Activated CD8-positive, alpha-beta memory T cell treated with anti-CD3 and anti-CD28 coated beads, Interleukin-2, amount 10 ng/mL, durations not matched to agents 7 days and 5 days (primary cell): Measurements from ENCODE around the gene MED15. TPM values are rescaled to one million over a fixed set of nuclear protein-coding genes. Genes with fewer than 3 reads are reported as not detected.

Experiments
- ATAC-seq: fragments of 150-1000 bp; cut with Tn5 transposase; one replicate; pipeline ENCODE4 v1.10.0; 2021; ENCODE audit warnings: moderate library complexity
- CTCF ChIA-PET: fragments of 350-600 bp; sonication (Branson Sonifier 250); formaldehyde crosslinking; loops from one replicate; lab custom pipeline; 2021; ENCODE audit warnings: antibody characterized with exemption; lab: Charles Lee
- DNase-seq: peaks from one replicate; pipeline ENCODE4 v3.0.0-alpha.2; 2020
- H3K27ac Mint-ChIP-seq: one replicate; pipeline ENCODE4 v1.8.0; 2021; ENCODE audit warnings: mild to moderate bottlenecking, mixed read lengths
- H3K27me3 Mint-ChIP-seq: one replicate; pipeline ENCODE4 v1.8.0; 2021; ENCODE audit warnings: mixed read lengths
- H3K36me3 Mint-ChIP-seq: one replicate; pipeline ENCODE4 v1.8.0; 2021; ENCODE audit warnings: mild to moderate bottlenecking, mixed read lengths
- H3K4me1 Mint-ChIP-seq: one replicate; pipeline ENCODE4 v1.8.0; 2021; ENCODE audit warnings: mixed read lengths
- H3K4me3 Mint-ChIP-seq: one replicate; pipeline ENCODE4 v1.8.0; 2021; ENCODE audit warnings: mild to moderate bottlenecking, moderate library complexity, mixed read lengths
- H3K9me3 Mint-ChIP-seq: one replicate; pipeline ENCODE4 v1.8.0; 2022; ENCODE audit warnings: low read depth, mixed read lengths
- total RNA-seq, 2 experiments: library from RNA; stranded (reverse); gene quantifications; one replicate each; pipeline ENCODE4 v1.2.3, GENCODE V29; 2021

Gene MED15
- total RNA-seq, 2 experiments from 2014 or later = 145 to 179 TPM

DNA sequence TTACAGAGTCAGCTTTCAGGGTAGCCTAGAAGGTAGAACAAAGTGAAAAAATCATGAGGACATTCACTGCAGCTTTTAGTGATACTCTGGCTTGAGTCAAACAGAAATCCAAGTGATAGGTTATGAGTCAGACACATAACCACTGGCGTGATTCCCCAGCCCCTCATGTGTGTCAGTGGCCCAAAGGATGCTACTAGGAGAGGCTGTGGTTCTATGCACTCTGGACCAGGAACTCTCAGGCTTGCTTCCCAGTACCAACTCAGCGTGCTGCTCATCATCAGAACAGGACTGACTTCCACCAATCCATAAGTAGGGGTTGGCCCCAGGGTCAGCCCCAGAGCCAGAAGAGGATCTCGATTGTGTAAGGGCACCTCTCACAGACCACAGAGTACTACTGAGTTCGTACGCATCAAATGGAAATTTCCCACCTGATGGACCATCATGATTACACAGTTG is 116.8 kb downstream of the MED15 start:
- Mint-ChIP-seq H3K27me3 (peaks cover 29% of the 10 kb centered on the region), H3K36me3 (no peaks in the 10 kb centered on the region), H3K27ac (no peak overlapping the region), H3K4me3 (no peak overlapping the region), H3K9me3 (no peaks in the 10 kb centered on the region), H3K4me1 (peaks cover 22% of the 10 kb centered on the region)
- peak; percentile 91 for ATAC-seq
- CTCF ChIA-PET = interaction anchor here (1.3 to 1.9 kb wide), 2 partner anchors 59 to 129 kb away, joined by 3 to 4 read pairs; no protein-coding TSS in a partner anchor
- peak; percentile 80 for DNase-seq

- H3K9me3 Mint-ChIP-seq = no peaks in the 10 kb centered on the region
- no peak for DNase-seq
- H3K4me3 Mint-ChIP-seq = no peak overlapping the region
- no peak for ATAC-seq
- H3K27me3 Mint-ChIP-seq = peaks cover 32% of the 10 kb centered on the region
- H3K36me3 Mint-ChIP-seq = no peaks in the 10 kb centered on the region
- H3K27ac Mint-ChIP-seq = no peak overlapping the region
- CTCF ChIA-PET = no interaction called here
- H3K4me1 Mint-ChIP-seq = peaks cover 22% of the 10 kb centered on the region
These were observed 117.9 kb downstream of the MED15 start for GRCh38 chr22:20625270-20625669.

DNA sequence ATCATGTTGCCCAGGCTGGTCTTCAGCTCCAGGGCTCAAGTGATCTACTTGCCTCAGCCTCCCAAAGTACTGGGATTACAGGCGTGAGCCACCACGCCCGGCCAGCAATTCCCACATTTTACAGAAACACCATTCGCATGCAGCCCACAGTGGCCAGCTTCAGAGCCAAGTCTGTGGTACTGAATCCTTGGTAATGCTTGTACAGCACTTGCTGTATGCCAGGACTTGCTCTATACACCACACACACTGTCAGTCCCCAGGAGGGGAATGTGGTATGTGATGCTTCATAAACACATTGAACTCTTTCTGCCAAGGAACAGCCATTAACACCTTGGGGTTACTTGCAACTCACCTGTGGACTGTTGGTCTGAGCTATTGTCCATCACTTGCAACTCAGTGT is 119.4 kb downstream of the MED15 start:
- H3K36me3 Mint-ChIP-seq = no peaks in the 10 kb centered on the region
- CTCF ChIA-PET = interaction anchor here (1.2 to 1.8 kb wide), 2 partner anchors 21 to 115 kb away, joined by 4 to 5 read pairs; no protein-coding TSS in a partner anchor
- peaks cover 33% of the 10 kb centered on the region for H3K27me3 Mint-ChIP-seq
- peaks cover 22% of the 10 kb centered on the region for H3K4me1 Mint-ChIP-seq
- no peaks in the 10 kb centered on the region for H3K9me3 Mint-ChIP-seq
- DNase-seq (no peak), ATAC-seq (no peak)
- H3K4me3 Mint-ChIP-seq = no peak overlapping the region
- no peak overlapping the region for H3K27ac Mint-ChIP-seq

DNA sequence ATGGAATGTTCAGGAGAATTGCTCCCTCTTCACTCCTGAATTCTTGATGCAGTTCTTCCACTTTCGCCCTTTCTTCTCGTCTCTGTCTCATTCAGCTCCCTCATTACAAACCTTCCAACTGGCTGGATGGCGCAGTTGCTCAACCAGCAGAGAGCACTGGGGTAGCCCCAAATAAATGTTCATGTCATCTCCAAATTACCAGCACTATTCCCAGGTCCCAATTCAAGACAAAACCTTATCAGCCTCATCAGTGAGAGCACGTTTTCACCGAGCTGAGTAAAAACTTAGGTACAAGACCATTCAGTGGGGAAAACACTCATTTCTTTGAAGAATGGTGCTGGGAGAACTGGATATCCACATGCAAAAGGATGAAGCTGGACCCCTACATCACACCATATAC is 120.0 kb downstream of the MED15 start:
- CTCF ChIA-PET = interaction anchor here (1.8 kb wide), 1 partner anchor 21 kb away, joined by 5 read pairs; no protein-coding TSS in a partner anchor
- H3K4me3 Mint-ChIP-seq = no peak overlapping the region
- no peak for ATAC-seq

DNA sequence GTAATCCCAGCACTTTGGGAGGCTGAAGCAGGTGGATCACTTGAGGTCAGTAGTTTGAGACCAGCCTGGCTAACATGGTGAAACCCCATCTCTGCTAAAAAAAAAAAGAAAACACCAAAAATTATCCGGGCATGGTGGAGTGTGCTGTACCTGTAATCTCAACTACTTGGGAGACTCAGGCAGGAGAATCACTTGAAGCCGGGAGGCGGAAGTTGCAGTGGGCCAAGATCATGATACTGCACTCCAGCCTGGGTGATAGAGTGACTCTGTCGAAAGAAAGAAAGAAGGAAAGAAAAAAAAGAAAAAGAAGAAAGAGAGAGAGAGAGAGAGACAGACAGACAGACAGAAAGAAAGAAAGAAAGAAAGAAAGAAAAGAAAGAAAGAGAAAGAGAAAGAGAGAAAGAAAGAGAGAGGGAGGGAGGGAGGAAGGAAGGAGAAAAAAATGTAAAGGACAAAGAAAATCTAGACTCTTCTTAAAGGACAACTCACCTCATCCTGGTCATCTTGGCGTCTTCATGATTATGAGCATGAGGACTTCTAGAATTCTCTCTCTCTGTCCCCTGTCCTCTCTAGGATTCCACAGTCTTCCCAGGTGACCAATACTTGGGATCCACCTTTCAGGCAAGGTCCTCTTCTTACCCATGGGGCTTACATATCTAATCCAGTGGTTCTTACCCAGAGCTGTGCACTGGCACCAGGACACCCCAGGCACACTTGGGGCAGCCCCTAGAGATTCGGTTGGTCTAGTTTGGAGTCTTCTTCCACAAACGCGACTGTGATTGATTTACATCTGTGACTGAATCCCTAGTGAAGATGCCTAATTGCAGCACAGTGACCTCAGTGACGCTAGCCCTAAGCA is 120.9 kb downstream of the MED15 start:
- Mint-ChIP-seq H3K4me1 (peaks cover 18% of the 10 kb centered on the region), H3K27me3 (peaks cover 33% of the 10 kb centered on the region), H3K36me3 (no peaks in the 10 kb centered on the region), H3K9me3 (no peaks in the 10 kb centered on the region), H3K4me3 (no peak overlapping the region), H3K27ac (no peak overlapping the region)
- ATAC-seq = no peak
- DNase-seq = no peak
- CTCF ChIA-PET = interaction anchor here (1.2 kb wide), 1 partner anchor 210 kb away, joined by 3 read pairs; no protein-coding TSS in a partner anchor

More for the DNA sequence above, 120.0 kb downstream of the MED15 start:
- Mint-ChIP-seq H3K36me3 (no peaks in the 10 kb centered on the region), H3K27ac (no peak overlapping the region), H3K27me3 (peaks cover 33% of the 10 kb centered on the region), H3K4me1 (peaks cover 21% of the 10 kb centered on the region), H3K9me3 (no peaks in the 10 kb centered on the region)
- DNase-seq = no peak

DNA sequence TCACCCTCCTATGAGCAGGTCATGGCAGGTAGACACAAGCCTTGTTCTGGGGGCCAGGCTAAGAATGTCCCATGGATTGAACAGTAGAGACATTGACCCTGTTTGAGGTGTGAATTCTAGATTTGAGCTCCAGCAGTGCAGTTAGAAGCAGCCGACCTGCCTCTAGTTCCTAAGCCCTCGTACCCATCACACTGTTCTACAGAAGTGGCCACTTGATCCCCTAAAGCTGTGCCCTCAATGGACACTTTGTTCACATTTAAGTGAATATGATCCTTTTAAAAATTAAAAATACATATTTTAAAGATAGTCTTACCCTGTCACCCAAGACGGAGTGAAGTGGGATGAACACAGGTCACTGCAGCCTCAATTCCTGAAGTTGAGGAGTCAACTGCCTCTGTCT is 122.0 kb downstream of the MED15 start:
- CTCF ChIA-PET = interaction anchor here (0.6 to 1.2 kb wide), 2 partner anchors 211 to 289 kb away, joined by 3 to 4 read pairs; no protein-coding TSS in a partner anchor
- no peak overlapping the region for H3K4me3 Mint-ChIP-seq
- H3K36me3 Mint-ChIP-seq = no peaks in the 10 kb centered on the region
- peaks cover 33% of the 10 kb centered on the region for H3K27me3 Mint-ChIP-seq
- H3K27ac Mint-ChIP-seq = no peak overlapping the region
- ATAC-seq (no peak), DNase-seq (no peak)
- peaks cover 7% of the 10 kb centered on the region for H3K4me1 Mint-ChIP-seq
- H3K9me3 Mint-ChIP-seq = no peaks in the 10 kb centered on the region

DNA sequence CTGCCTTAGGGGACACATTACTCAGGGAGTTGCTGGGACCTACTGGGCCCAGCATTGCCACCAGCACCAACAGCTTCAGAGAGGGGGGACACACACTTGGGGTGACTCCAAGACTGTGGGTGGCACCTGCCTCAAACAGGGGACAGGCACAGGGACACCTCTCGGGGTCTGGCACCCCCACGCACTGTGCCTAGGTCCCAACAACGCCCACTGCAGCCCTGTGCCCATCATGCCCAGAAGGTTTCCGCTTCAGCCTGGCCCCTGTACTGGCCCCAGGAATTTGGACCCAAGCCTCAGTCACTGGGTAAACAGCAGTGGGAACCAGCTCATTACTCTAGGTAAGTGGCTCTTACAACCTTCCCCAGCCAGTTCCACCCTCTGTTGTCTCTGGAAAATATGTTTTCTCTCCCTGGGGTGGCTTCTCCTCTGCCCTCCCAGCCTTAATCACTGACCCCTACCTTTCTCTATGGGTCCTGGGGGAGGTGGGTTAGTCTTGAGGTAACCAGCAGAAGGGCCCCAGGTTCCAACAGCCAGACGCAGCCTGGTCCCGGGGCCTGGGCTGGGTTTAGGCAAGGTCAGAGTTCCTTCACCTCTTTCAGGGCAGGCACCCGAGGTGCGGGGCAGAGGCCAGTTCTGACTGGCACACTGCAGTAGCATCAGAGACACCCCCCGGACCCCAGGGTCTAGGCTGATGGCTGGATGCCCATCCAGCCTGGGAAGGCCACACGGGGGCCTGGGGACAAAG is 123.6 kb downstream of the MED15 start:
- CTCF ChIA-PET = no interaction called here

DNA sequence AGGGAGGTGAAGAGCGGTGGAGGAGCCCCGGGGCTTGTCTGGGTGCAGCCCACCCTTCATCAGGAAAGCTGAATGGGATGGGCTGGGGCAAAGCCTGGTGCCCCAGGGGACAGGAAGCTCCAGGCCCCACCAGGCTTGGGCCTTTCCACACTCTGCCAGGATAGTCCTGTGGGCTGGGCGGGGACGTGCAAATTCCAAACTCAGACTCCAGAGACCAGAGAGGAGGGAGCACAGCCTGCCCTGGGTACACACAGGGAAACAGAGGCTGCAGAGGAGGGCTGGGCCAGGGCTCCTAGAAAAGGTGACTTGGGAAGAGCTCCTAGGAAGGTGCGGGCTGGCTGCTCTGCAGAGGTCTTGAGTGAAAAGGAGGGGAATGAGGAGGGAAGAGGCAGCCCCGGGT is 124.7 kb downstream of the MED15 start:
- H3K4me3 Mint-ChIP-seq = no peak overlapping the region
- H3K9me3 Mint-ChIP-seq = no peaks in the 10 kb centered on the region
- H3K4me1 Mint-ChIP-seq = peaks cover 3% of the 10 kb centered on the region
- ATAC-seq = no peak
- DNase-seq = no peak
- CTCF ChIA-PET = no interaction called here
- no peak overlapping the region for H3K27ac Mint-ChIP-seq
- H3K27me3 Mint-ChIP-seq = peaks cover 28% of the 10 kb centered on the region
- H3K36me3 Mint-ChIP-seq = no peaks in the 10 kb centered on the region

More for the DNA sequence above, 123.6 kb downstream of the MED15 start:
- Mint-ChIP-seq H3K27ac (no peak overlapping the region), H3K4me3 (no peak overlapping the region), H3K9me3 (no peaks in the 10 kb centered on the region), H3K4me1 (peaks cover 3% of the 10 kb centered on the region), H3K36me3 (no peaks in the 10 kb centered on the region), H3K27me3 (peaks cover 26% of the 10 kb centered on the region)
- no peak for ATAC-seq
- no peak for DNase-seq

DNA sequence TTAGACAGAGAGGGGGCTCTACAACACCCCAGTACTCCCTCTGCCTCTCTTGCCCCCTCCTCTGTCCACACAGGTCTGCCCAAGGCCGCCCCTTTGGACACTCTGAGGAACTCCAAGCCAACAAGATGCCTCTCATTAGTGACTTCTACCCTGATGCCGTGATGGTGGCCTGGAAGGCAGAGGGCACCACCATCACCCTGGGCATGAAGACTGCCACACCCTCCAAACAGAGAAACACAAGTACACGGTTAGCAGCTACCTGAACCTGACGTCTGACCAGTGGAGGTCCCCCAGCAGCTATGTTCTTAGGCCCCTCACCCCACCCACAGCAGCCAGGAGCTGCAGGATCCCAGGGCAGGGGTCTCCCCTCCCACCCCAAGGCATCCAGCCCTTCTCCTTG is 125.1 kb downstream of the MED15 start:
- CTCF ChIA-PET = no interaction called here
- no peak for DNase-seq
- no peak overlapping the region for H3K4me3 Mint-ChIP-seq
- ATAC-seq = no peak
- no peaks in the 10 kb centered on the region for H3K36me3 Mint-ChIP-seq
- peaks cover 29% of the 10 kb centered on the region for H3K27me3 Mint-ChIP-seq
- H3K27ac Mint-ChIP-seq = no peak overlapping the region
- H3K4me1 Mint-ChIP-seq = peaks cover 3% of the 10 kb centered on the region
- no peaks in the 10 kb centered on the region for H3K9me3 Mint-ChIP-seq

DNA sequence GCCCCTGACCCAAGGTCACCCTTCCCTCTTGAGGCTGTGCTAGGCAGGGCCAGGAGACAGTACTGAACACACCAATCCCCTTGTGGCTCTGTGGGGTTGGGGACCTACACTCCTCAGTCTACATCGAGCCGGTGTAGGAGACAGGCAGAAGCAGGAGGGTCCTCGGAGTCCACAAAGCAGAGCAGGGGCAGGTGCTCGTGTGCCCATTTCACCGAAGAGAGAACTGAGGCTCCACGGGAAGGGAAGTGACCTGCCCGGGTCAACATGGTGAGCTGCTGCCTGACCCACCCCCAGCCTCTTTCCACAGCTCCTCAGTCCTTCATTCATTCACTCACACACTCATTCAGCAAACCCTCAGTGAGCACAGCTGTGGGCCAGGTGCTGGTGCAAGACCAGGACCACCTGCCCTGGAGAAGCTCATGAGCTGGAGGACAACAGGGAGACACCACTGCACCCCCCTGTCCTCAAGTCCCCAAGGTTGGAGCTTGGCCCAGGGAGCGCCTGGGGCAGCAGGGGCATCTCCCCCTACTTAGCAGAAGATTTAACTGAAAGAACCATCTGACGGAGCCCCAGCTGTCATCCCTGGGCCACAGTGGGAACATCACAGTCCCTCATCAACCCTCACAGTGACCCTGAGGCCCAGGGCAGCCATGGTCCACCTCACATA is 127.3 kb downstream of the MED15 start:
- H3K4me3 Mint-ChIP-seq = no peak overlapping the region
- H3K4me1 Mint-ChIP-seq = peaks cover 3% of the 10 kb centered on the region
- CTCF ChIA-PET = no interaction called here
- no peaks in the 10 kb centered on the region for H3K9me3 Mint-ChIP-seq
- H3K27me3 Mint-ChIP-seq = peaks cover 26% of the 10 kb centered on the region
- H3K27ac Mint-ChIP-seq = no peak overlapping the region
- ATAC-seq = no peak
- H3K36me3 Mint-ChIP-seq = no peaks in the 10 kb centered on the region
- DNase-seq = no peak

DNA sequence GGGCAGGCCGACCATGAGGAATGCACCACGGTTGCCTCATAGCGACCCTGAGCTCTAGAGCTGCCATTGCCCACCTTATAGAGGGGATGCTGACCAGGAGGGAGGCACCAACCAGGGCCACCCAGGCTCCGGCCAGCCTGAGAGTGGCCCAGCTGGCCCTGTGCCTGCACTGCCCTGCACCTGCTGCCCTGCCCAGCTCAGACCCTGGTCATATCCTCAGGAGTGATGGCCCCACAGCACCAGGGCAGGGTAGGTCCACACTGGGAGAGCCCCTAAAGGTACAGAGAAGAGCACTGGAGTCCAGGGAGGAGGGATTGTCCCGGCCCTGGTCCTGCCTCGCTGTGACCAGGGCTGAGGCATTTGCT is 127.8 kb downstream of the MED15 start:
- Mint-ChIP-seq H3K27me3 (peaks cover 28% of the 10 kb centered on the region), H3K4me1 (peaks cover 3% of the 10 kb centered on the region), H3K4me3 (no peak overlapping the region), H3K36me3 (no peaks in the 10 kb centered on the region), H3K27ac (no peak overlapping the region), H3K9me3 (no peaks in the 10 kb centered on the region)
- no peak for ATAC-seq
- CTCF ChIA-PET = no interaction called here
- DNase-seq = no peak

DNA sequence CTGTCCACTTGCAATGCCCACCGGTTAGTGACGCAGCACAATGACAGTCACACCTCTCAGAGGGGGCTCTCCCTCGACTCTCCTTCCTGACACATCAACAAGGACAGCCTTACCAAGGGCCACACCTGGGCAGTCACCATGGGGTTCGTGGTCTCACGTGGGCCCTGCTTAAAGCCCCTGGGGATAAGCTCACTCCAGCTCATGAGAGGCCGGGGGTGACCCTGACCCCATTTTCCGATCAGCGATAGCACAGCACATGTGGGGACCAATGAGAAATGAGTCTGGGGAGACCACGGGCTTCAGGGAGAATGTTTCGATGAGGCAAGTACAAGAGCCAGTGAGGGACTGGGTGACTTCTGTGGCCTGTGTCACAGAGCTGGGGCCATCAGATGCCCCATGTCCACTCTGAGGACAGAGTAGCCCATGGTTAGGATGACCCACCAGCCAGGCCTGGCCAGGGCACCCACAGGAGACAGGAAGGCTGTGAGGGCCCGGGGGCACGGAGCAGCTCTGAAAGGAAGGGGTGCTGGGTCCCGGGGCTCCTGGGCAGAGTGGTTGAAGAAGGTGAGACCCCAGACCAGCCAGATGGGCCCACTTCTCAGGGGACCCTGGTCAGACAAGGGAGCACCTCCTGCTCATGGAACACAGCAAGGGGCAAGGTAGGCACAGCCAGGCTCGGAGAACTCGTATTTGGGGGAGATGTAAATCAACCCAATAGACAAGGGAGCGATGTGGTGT is 128.8 kb downstream of the MED15 start:
- peaks cover 3% of the 10 kb centered on the region for H3K4me1 Mint-ChIP-seq
- no peaks in the 10 kb centered on the region for H3K9me3 Mint-ChIP-seq
- CTCF ChIA-PET = no interaction called here
- H3K27me3 Mint-ChIP-seq = peaks cover 26% of the 10 kb centered on the region
- no peak overlapping the region for H3K27ac Mint-ChIP-seq
- no peak overlapping the region for H3K4me3 Mint-ChIP-seq
- ATAC-seq (no peak), DNase-seq (no peak)
- H3K36me3 Mint-ChIP-seq = no peaks in the 10 kb centered on the region
